Measurements from ENCODE around the gene MCRIP1.

The MCRIP1 gene

GRCh38 chr17:81817758-81818147, 15.3 kb downstream of the MCRIP1 start:
- no peak for DNase-seq

- DNase-seq: no peak
These were observed 17.5 kb downstream of the MCRIP1 start for GRCh38 chr17:81815646-81815986.

- DNase-seq: no peak
These were observed 18.1 kb downstream of the MCRIP1 start for GRCh38 chr17:81814748-81815645.

GRCh38 chr17:81813861-81814683, 19.0 kb downstream of the MCRIP1 start:
- no peak for DNase-seq

- DNase-seq: no peak
These were observed 19.8 kb downstream of the MCRIP1 start for GRCh38 chr17:81813371-81813684.

GRCh38 chr17:81812571-81813370, 20.3 kb downstream of the MCRIP1 start:
- DNase-seq: no peak

- no peak for DNase-seq
These were observed 21.2 kb downstream of the MCRIP1 start for GRCh38 chr17:81811705-81812570.

- no peak for DNase-seq
These were observed 22.0 kb downstream of the MCRIP1 start for GRCh38 chr17:81810892-81811704.

GRCh38 chr17:81810476-81810875, 22.6 kb downstream of the MCRIP1 start:
- no peak for DNase-seq

- DNase-seq: no peak
These were observed 23.5 kb downstream of the MCRIP1 start for GRCh38 chr17:81809556-81809998.

GRCh38 chr17:81808778-81809555, 24.1 kb downstream of the MCRIP1 start:
- peak in 1 of 2 experiments; percentile 20 for DNase-seq

- no peak for DNase-seq
These were observed 25.3 kb downstream of the MCRIP1 start for GRCh38 chr17:81807839-81808238.

GRCh38 chr17:81807210-81807719, 25.8 kb downstream of the MCRIP1 start:
- no peak for DNase-seq

- no peak for DNase-seq
These were observed 26.5 kb downstream of the MCRIP1 start for GRCh38 chr17:81806461-81807209.

- no peak for DNase-seq
These were observed 27.2 kb downstream of the MCRIP1 start for GRCh38 chr17:81805707-81806460.

- no peak for DNase-seq
These were observed 28.3 kb downstream of the MCRIP1 start for GRCh38 chr17:81804559-81805399.

GRCh38 chr17:81803728-81804558, 29.1 kb downstream of the MCRIP1 start, which contains the start of gene GCGR:
Gene GCGR (plus strand): TSS chr17:81804150. CDS start chr17:81809019, 4,869 bp downstream.
- no peak for DNase-seq

Measured in SW 1271 (cell line).